NT2/D1 (cell line): ENCODE data around the gene ASIC1.

ENCODE experiments used
- YY1 ChIP-seq: IDR thresholded peaks from 2 replicates; pipeline ENCODE4 v1.6.1; 2011; ENCODE audit not compliant: insufficient read length, insufficient read depth
- ZNF274 ChIP-seq: IDR thresholded peaks from 2 replicates; pipeline ENCODE4 v1.6.1; 2011; ENCODE audit warnings: mild to moderate bottlenecking, low read depth, low read length

- TF ChIP-seq YY1 (no peak), ZNF274 (no peak)
Observed at GRCh38 chr12:50038336-50038735, 19.1 kb upstream of the ASIC1 start.
